Fibroblast of gingiva (primary cell): ENCODE data around the gene HYDIN.
"Not testable (repeated sequence)": the region's sequence is repeated elsewhere in the genome, so short reads cannot be mapped to it uniquely, and the experiment has no call there.

Source experiments
- DNase-seq: peaks from one replicate; pipeline ENCODE4 v3.0.0-alpha.2; 2011; ENCODE audit warnings: low read depth

Gene HYDIN

DNA sequence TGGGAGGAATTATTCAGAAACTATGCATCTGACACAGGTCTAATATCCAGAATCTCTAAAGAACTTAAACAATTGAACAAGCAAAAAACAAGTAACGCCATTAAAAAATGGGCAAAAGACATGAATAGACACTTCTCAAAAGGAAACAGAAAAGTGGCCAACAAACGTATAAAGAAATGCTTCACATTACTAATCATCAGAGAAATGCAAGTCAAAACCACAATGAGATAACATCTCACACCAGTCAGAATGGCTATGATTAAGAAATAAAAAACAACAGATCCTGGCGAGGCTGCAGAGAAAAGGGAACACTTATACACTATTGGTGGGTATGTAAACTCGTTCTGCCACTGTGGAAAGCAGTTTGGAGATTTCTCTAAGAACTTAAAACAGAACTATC, 379.2 kb downstream of the HYDIN start:
- not testable (repeated sequence) for DNase-seq

DNA sequence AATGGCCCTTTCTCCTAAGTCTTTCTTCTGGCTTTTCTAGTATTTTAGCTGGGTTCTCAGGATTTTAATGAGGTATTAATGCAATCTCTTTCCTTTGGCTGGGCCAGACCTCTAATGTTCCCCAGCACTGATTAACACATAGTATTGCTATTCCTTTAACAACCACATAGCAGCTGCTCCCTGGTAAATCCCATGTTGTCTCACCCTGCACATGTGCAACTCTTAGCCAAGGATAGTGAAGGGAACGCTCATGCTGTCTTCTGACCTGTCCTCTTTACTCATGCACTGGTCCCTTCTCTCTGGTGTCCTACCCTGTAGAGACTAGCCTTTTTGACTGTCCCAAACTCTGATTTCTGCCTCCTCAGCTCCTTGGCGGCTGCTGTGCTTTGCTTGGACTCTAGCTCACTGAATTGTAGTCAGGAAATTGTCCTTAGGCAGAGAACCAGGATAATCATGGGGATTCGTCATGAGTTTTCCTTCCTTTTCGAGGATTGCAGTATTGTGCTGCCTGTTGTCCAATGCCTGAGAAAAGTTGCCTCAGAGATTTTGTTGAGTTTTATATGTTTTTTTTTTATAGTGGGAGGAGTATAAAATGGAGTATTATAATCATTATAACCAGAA, 406.9 kb downstream of the HYDIN start:
- DNase-seq, result not testable (repeated sequence)

DNA sequence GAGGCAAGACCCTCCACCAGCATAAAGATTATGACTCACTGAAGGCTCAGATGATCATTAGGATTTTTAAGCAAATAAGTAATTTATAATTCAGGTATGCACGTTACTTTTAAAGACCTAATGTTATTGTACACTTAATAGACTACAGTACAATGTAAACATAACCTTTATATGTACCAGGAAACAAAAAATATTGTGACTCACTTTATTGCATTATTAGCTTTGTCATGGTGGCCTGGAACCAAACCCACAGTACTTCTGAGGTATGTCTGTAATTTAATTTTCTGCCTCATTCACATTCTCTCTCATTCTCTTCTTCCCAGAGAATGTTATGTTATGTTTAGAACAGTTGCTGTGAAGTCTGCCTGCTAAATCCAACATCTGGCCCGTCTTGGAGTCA, 407.8 kb downstream of the HYDIN start:
- DNase-seq, result not testable (repeated sequence)

DNA sequence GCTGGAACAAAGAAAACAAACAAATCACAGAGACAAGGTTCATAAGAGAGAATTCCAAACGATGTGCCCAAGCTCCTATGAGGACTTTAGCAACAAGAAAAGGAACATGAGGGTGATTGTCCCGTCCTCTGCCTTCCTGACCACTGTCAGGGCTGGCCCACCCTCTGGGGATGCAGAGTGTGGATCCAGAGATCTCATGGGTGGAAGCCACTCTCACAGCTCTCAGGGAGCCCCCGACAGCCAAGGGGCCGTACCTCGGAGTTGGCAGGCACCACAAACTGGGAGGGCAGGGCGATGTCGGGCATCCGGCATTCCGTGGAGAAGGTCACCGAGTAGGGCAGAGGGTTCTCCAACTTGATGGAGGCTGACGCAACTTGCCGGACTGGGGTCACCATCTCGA, 412.4 kb downstream of the HYDIN start:
- not testable (repeated sequence) for DNase-seq

DNA sequence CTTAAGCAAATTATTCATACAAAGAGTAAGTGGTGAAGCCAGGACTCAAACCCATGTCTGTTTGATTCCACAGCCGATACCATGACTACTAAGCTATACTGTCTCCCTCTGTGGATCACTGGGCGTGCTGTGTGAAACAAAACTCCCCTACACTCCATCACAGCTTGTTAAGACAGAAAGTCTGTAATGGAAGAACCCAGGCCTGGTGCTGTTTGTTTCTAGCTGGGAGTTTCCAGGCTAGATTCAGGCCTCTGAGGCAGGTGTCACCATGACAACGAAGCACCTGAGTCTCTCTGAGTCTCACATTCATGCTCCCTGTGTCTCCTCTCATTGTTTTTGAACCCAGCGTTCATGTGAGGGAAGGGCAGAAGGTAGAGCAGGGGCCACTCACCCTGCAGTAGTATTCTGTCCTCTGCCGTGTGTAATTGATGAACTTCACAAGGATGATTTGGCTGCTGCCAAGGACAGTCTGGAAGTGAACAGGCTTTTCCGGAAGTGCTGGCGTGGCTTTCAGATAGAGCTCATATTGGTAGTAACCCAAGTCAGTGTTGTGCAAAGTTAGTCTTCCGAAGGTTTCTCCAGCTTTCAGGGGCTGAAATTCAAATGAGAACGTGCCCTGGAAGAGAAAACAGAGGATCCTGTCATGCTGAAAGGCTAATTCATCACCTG, 421.0 kb downstream of the HYDIN start:
- DNase-seq, result no peak

DNA sequence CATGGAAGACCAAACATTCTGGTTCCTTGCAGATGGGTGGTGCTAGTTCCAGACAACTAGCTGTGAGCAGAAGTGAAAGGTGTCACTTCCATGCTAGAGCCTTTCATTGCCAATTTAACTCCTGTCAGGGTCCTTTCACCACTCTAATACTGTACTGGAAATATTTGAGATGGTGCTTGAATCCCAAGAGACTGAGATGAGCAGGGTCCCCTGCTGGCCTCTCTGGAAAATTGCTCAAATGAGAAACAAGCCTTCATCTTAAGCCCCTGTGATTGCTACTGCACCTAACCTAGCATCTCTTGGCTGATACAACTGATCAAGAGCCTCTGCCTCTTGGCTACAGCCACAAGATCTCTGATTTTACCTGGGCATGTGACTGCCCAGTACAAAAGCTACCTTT, 422.2 kb downstream of the HYDIN start:
- no peak for DNase-seq

DNA sequence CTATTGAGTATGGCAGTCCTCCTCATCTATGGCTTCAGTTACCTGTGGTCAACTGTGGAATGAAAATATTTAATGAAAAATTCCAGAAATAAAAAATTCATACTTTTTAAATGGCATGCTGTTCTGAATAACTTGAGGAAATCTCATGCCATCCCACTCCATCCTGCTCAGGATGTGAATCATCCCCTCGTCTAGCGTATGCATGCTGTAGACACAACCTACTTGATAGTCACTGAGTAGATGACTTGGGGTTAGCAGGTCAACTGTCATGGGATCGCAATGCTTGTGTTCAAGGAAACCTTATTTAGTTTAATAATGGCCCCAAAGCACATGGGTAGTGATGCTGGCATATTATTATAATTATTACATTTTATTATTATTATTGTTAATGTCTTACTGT, 424.7 kb downstream of the HYDIN start:
- DNase-seq, result peak; percentile 36

DNA sequence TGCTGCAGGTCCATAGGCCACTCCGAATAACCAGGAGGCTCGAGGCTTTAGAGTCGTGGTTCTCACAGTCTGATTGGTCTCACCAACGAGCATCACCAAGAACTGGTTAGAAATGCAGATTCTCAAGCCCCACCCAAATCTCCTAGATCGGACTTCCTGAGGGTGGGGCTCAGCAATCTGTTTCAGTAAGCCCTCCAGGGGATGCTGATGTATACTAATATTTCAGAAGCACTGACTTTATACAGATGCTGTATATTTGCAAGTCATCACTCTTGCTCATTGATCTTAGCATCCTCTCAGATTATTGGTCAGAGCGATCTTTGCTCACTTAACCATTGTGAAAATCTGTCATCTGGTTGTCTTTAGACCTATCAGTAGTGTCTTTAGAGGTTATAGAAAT, 425.1 kb downstream of the HYDIN start:
- no peak for DNase-seq

DNA sequence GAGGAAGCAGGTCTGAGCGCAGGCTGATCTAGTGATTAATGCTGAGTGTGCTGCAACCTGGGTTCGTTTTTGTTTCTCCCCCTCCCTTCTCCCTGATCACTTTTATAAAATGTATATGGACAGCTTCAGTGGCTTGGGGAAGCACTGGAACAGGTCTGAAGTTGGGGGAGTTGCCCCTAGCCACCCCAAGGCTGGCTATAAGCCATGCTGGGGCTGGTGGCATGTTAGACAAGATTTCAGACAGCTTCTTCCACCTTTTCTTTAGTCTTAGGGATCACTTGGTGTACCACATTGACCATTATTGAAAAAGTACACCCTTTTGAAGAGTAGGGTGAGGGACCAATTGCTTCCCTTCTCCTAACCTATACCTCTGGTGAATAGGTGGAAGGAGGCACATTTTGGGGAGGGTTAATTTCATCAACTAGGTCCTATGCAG, 425.8 kb downstream of the HYDIN start:
- DNase-seq, result no peak

DNA sequence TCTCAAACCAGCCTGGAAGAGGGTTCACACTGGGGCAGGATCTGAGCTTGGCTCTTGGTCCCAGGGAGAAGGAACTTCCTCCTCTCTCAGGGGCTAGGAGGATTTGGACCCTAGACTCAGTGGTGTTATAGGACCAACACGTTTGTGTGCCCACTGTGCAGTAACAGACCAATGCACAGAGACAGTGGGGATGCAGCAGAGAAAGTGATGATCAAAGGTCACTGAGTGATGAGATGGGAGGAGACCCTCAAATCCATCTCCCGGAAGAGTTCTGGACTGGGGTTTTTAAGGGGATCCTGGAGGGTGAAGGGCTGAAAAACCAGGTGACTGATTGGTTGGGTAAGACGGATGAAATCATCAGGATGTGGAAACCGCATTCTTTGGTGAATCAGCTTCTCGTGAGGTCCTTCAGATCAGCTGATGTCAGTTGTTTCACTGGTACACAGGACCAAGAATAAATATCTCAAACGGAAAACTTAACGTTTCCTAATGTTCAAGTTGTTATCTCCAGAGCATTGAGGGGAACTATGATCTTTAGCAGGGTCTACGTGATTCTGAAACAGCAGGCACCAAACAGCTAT, 426.3 kb downstream of the HYDIN start:
- DNase-seq, result peak; percentile 79

DNA sequence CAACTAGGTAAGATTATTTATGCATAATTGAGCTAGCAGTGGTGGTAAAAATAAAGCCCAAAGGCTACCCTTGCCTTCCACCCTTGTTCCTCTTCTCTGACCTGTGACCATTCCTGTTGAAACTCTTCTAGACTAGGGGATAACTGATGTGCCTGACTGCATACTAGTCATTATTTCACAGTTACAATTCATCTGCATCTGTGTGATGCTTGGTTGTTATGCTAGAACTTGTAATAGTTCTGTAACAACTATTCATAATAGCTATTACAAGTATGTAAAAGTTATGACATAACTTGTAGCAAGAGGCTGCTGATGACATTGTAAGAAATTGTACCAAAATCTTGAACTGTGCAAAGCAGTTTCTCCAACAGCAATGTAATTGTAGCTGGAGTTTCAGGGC, 427.2 kb downstream of the HYDIN start:
- no peak for DNase-seq

DNA sequence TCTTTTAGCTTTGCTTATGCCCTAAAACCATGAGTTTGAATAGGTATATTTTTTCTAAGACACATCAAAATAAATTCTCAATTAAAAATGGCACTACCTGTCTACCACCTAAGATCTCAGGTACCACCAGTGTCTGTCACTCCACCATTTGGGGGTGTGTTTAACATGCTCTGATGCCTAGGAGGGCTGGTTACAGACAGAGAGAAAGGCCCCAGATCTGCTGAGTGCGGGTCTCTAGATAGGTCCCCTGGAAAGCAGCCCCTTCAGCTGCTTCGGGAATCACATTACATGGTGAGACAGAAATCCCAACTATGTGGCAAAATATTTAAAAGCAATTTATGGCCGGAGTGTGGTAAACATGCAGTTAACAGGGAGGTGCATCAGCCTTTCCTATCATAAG, 428.9 kb downstream of the HYDIN start:
- DNase-seq, result no peak

DNA sequence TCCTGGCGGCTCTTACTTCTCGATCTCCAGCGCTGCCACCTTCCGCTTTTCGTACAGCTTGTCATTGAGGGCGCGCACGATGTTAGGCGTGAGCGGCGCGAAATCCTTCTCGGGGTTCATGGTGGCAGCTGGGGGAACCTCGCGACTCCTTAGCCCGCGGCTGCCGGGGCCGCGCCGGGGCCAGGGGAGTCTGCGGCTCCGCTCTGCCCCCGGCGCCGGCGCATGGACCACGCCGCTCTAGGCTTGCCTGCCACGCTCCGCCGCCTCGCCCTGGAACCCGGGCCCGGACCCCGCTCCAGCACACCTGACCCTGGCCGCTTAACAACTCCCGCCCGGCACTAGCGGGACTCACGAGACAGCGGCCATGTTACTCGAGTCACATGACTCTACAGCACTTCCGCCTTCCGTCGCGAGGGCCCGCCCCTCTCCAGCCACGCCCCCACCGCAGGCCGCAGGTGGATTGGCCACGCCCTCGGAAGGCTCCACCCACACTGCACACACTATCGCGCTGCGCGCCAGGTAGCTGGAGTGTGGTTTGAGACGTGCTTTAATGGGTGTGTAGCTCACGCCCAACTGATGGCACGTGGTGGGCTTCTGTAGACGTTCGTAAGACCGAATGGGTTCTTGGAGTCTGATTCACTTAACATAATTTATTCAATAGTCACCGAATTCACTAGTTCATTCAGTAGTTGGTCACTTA, 429.6 kb downstream of the HYDIN start, which contains the start of gene VAC14:
Gene VAC14, minus strand, starts transcription at position 378 of the 700 bp plus-strand sequence. Its CDS starts 258 bp downstream, at position 120.
- peak; percentile 71 for DNase-seq

DNA sequence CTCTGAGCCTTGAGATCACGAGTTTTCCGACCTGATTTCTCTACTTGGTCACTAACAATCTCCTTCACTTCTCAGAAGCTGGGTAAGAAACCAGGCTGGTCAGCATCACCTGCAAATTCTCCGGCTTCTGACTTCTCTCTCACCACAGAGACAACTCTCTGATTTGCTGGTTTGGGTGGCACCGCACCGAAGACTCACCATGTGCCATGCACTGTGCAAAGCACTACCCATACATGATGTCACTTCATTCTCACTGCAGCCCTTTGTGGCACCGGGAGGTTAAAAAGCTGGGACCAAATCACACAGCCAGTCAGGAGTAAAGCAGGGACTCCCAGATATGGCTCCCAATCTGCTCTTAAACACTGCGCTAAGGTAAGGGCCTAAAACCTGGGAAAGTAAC, 430.2 kb downstream of the HYDIN start:
- DNase-seq, result no peak

DNA sequence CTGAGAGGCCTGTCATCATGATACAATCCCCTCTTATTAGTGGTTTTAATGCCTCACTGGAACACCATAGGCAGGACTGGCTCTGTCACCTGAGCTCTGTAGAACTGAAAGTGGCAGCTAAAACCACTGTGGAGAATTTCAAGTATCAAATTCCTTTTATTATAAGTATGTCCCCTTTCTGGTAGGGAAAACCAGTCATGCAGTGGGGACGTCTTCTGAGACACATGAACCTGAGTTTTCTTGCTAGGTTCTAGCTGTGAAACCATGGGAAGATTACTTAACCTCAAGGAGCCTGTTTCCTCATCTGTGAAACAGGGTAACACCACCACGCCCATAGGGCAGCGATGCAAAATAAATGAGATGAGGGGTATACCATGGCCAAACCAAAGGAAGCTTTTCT, 434.2 kb downstream of the HYDIN start:
- DNase-seq, result no peak

DNA sequence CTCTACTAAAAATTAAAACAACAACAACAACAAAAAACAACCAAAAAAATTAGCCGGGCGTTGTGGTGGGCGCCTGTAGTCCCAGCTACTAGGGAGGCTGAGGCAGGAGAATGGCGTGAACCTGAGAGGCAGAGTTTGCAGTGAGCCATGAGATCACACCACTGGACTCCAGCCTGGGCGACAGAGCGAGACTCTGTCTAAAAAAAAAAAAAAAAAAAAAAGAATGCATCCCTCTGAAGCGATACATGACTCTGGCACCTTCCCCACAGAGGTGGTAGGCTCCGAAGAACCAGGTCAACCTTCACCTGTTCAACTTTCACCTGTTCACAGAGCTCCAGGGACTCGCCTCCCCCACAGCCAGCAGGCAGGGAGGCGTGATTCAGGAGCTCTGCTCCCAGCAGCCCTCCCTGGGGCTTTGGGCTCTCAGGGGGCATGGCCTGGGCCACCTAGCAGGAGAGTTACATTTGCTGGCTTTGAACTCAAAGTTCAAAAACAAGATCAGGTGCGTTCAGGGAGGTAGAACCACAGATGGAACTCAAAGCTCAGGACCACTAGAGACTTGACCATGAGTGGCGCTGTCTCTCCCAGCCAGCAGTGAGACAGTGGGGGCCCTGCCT, 435.1 kb downstream of the HYDIN start:
- DNase-seq, result no peak

DNA sequence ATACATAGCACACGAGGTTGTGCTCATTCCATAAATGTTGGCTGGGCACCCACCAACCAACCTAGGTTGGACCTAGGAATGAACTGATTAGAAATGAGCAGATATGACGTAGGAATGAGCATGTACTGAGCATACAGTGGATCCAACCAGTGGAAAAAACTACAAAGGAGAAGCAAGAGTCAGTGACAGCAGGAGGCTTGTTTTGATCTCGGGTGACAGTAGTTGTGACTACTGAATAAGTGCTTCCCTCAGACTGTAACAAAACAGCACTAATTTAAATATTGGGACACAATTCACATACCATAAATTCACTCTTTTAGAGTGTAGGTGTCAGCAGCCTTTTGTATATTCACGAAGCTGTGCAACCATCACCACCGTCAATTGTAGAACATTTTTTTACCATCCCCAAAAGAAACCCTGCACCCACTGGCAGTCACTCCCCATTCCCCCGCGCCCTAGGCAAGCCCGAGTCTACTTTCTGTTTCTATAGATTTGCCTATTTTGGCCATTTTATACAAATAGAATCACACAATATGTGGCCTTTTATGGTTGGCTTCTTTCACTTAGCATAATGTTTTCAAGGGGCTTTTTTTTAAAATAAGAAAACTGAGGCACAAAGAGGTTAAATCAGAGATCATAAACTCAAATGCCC, 436.5 kb downstream of the HYDIN start:
- DNase-seq, result no peak

DNA sequence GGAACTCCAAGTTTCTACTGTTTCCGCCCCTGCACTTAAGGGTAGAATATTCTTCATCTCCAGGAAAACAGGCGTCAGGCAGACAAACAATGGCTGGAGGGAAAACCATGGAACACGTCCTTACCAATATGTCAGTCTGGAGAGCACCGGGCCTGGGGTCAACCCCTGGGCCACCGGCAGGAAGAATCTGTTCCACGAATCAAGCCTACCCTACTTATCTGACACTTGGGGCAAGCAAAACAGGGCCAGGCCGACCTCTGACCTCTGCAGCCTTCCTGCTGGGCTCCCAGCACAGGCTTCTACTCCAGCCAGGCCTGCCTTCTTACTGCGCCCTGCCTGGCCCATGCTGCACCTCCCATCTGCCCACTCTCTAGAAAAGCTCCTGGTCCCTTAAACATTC, 439.7 kb downstream of the HYDIN start:
- DNase-seq, result no peak

DNA sequence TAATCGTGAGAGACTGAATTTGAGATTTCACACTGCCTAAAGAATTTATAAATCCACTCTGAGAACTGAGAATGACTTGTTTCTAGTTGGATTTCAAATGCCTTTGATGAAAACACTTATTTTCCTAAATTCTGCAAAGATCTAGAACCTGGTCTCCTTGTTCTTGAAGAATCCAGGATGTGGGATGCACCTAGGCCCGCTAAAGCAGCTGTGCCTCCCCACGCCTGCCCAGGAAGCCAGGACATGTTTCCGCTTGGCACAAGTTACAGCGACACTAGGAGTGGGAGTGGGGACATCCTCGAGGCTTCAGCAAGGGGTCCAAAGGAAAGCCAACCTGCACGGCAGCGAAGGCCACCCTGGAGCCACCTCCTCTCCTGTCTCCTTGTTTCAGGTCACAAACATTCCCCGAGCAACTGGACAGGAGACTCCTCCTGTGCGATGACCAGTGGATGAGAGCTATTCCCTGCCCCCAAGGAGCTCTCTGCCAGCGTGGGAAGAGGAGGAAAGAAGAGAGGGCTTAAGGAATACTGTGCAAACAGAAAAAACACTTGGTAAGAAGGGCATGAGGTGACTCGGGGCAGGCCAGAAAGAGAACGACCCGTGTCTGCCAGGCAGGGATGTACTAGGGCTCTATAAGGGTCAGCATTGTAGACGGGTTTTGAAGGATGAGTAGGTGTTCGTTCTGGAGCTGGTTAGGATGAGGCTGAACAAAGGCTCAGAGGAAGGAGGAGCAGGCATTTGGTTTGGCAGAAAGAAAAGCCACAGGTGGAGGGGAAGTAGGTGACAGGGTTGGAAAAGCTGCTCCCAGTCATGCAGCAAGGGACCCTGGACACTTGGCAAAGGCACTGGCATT, 440.7 kb downstream of the HYDIN start:
- DNase-seq, result no peak

DNA sequence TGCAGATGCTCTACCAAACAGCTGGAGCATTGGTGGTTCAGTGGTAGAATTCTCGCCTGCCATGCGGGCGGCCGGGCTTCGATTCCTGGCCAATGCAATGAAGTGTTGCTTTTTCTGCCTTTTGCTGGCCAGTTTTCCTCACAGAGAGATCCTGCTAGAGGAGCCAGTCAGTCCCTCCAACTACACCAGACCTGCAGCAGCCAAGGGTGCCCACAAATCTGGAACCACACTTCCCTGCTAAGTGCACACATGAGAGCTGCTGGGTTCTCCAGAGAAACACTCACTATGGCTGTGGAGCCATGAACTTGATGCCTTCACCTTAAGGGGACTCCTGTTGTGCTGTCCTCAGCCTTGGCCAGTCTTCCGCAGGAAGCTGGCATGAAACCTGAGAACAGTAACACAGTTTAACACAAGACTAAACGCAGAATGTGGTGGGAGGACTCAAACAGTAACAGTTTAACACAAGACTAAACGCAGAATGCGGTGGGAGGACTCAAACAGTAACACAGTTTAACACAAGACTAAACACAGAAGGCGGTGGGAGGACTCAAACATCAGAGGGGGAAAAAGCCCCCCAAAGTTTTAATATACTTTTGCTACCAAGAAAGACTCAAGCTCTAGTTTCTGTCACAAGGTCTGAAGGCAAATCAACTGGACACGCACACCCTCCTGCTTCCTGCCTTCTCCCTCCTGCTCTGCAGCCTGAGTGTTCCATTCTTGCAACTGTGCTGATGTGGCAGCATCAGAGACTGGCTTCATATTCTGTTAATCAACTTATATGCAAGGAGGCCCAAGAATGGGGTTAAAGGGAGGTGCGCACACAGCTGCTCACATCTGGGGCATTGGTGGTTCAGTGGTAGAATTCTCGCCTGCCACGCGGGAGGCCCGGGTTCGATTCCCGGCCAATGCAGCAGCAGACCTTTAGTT, 441.6 kb downstream of the HYDIN start:
- peak; percentile 85 for DNase-seq
